ENCODE data around the gene RAB6B.

Gene RAB6B

DNA sequence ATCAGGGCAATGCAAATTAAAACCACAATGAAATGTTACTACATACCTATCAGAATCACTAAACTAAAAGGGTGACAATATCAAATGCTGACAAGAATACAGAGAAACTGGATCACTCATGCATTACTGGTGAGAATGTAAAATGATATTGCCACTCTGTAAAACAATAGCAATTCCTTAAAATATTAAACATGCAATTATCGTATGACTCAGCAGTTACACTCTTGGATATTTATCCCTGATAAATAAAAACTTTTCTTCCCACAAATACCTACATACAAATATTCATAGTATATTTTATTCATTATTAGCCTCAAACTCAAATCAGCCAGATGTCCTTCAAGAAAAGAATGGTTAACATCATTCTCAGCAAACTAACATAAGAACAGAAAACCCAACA, 25.9 kb upstream of the RAB6B start:
- no peak overlapping the region for H3K4me3 ChIP-seq (replicated peaks in 1 of 2; ENCODE audit: low read depth in 2 of 2, low read length in 2 of 2)
- DNase-seq (ENCODE audit: low read depth in 2 of 2) = no peak
- TF ChIP-seq, protein P1, sequence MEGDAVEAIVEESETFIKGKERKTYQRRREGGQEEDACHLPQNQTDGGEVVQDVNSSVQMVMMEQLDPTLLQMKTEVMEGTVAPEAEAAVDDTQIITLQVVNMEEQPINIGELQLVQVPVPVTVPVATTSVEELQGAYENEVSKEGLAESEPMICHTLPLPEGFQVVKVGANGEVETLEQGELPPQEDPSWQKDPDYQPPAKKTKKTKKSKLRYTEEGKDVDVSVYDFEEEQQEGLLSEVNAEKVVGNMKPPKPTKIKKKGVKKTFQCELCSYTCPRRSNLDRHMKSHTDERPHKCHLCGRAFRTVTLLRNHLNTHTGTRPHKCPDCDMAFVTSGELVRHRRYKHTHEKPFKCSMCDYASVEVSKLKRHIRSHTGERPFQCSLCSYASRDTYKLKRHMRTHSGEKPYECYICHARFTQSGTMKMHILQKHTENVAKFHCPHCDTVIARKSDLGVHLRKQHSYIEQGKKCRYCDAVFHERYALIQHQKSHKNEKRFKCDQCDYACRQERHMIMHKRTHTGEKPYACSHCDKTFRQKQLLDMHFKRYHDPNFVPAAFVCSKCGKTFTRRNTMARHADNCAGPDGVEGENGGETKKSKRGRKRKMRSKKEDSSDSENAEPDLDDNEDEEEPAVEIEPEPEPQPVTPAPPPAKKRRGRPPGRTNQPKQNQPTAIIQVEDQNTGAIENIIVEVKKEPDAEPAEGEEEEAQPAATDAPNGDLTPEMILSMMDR (IDR thresholded peaks at IDR 0.05; ENCODE audit: low read depth, low read length) = no peak

- no peak overlapping the region for H3K4me3 ChIP-seq (replicated peaks in 1 of 2; ENCODE audit: low read depth in 2 of 2, low read length in 2 of 2)
- no peak for DNase-seq (ENCODE audit: low read depth in 2 of 2)
- TF ChIP-seq, protein P1 (IDR thresholded peaks at IDR 0.05; ENCODE audit: low read depth, low read length) = no peak
These were observed 21.5 kb upstream of the RAB6B start for GRCh38 chr3:133917144-133917543.

GRCh38 chr3:133915685-133916658, 20.3 kb upstream of the RAB6B start:
- no peak overlapping the region for H3K4me3 ChIP-seq (replicated peaks in 1 of 2; ENCODE audit: low read depth in 2 of 2, low read length in 2 of 2)
- peak; percentile 12 to 28 for DNase-seq (ENCODE audit: low read depth in 2 of 2)
- TF ChIP-seq, protein P1 (IDR thresholded peaks at IDR 0.05; ENCODE audit: low read depth, low read length) = no peak

DNA sequence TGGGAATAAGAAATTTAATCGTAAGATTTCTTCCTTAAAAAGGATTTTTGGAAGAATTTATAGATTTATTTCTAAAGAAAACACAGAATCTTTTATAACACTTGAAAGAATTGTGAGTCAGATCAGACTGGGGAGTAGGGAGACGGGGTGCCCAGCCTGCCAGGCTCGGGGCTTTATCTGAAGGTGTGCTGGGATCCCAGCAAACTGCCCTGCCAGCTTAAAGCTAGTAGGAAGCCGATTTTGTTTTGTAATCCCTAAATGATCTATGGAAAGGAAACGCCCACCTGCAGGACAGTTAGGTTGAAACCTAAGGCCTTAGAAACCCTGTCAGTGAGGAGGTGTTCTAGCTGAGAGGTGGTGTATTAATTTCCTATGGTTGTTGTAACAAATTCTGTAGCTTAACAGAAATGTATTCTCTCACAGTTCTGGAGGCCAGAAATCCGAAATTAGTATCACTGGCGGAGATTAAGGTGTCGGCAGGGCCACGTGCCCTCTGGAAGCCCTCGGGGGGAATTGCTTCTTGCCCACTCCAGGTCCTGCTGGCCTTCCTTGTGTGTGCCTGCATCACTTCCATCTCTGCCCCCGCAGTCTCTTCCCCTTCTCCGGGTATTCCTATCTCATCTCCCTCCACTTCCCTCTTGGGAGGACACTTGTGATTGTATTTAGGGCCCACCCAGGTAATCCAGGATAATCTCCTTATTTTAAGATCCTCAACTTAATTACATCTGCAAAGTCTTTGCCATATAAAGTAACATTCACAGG, 19.3 kb upstream of the RAB6B start:
- TF ChIP-seq, protein P1 (IDR thresholded peaks at IDR 0.05; ENCODE audit: low read depth, low read length) = no peak
- no peak for DNase-seq (ENCODE audit: low read depth in 2 of 2)
- H3K4me3 ChIP-seq (replicated peaks in 1 of 2; ENCODE audit: low read depth in 2 of 2, low read length in 2 of 2) = no peak overlapping the region

- no peak for DNase-seq (ENCODE audit: low read depth in 2 of 2)
- TF ChIP-seq, protein P1 (IDR thresholded peaks at IDR 0.05; ENCODE audit: low read depth, low read length) = peak; percentile 24
- H3K4me3 ChIP-seq (replicated peaks in 1 of 2; ENCODE audit: low read depth in 2 of 2, low read length in 2 of 2) = no peak overlapping the region
These were observed 14.7 kb upstream of the RAB6B start for GRCh38 chr3:133910422-133910821.

DNA sequence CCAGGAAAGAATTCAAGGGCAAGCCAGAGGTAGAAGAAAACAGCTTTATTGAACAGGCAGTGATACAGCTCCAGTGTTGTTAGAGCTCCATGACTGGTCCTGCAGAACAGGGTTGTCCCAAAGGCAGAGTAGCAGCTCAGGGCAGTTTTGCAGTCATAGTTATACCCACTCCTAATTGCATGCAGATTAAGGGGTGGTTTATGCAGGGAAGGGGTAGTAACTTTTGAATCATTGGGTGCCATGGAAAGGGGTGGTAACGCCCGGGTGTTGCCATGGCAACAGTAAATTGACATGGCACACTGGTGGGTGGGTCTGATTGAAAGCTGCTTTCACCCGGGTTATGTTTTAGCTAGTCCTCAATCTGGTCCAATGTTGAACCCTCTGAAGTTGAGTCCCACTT, 9.7 kb upstream of the RAB6B start:
- TF ChIP-seq, protein P1 (IDR thresholded peaks at IDR 0.05; ENCODE audit: low read depth, low read length) = no peak
- no peak overlapping the region for H3K4me3 ChIP-seq (replicated peaks in 1 of 2; ENCODE audit: low read depth in 2 of 2, low read length in 2 of 2)
- no peak for DNase-seq (ENCODE audit: low read depth in 2 of 2)

Data from cardiac fibroblast (primary cell).